ENCODE measurements around the gene WWC2. TPM values are rescaled to one million over a fixed set of nuclear protein-coding genes. Genes with fewer than 3 reads are reported as not detected.

The WWC2 gene
- total RNA-seq, 1 experiment from 2014 or later: 82.8 TPM

GRCh38 chr4:183201331-183201730 lies 102.3 kb downstream of the WWC2 start:
- no peak for DNase-seq (ENCODE audit: low spot score)
- CTCF ChIA-PET: interaction anchor here (0.7 kb wide), 1 partner anchor 126 kb away, joined by 3 read pairs; no protein-coding TSS in a partner anchor
- Histone ChIP-seq H3K9me3 (ENCODE audit: low read depth, low read length, poor library complexity, severe bottlenecking) (no peaks in the 10 kb centered on the region), H3K4me1 (ENCODE audit: insufficient read depth, low read length, poor library complexity, severe bottlenecking) (peaks cover 22% of the 10 kb centered on the region), H3K27me3 (replicated peaks; ENCODE audit: insufficient read depth, low read depth, low read length, poor library complexity) (no peaks in the 10 kb centered on the region), H3K27ac (ENCODE audit: low read depth, low read length, poor library complexity, severe bottlenecking) (peak overlapping the region; percentile 15), H3K36me3 (ENCODE audit: insufficient read depth, low read length, poor library complexity, severe bottlenecking) (no peaks in the 10 kb centered on the region), H3K4me3 (ENCODE audit: low read depth, low read length, poor library complexity, severe bottlenecking) (no peak overlapping the region)
- TF ChIP-seq CTCF (conservative IDR thresholded peaks at IDR 0.05; ENCODE audit: low read depth, low read length) (no peak), EZH2 (IDR thresholded peaks at IDR 0.05; ENCODE audit: borderline replicate concordance, low read depth, low read length, poor library complexity, severe bottlenecking) (no peak)
- no TSS peak for BruUV-seq (replicated peaks)
- POLR2A ChIA-PET (ENCODE audit: low non-redundant PET): no interaction called here
- intact Hi-C loops (cut with micrococcal nuclease; ENCODE audit: unreplicated experiment): no loop called here

GRCh38 chr4:183202523-183202922 lies 103.5 kb downstream of the WWC2 start:
- Histone ChIP-seq H3K27me3 (replicated peaks; ENCODE audit: insufficient read depth, low read depth, low read length, poor library complexity) (no peaks in the 10 kb centered on the region), H3K27ac (ENCODE audit: low read depth, low read length, poor library complexity, severe bottlenecking) (no peak overlapping the region), H3K4me1 (ENCODE audit: insufficient read depth, low read length, poor library complexity, severe bottlenecking) (peaks cover 22% of the 10 kb centered on the region), H3K9me3 (ENCODE audit: low read depth, low read length, poor library complexity, severe bottlenecking) (no peaks in the 10 kb centered on the region), H3K36me3 (ENCODE audit: insufficient read depth, low read length, poor library complexity, severe bottlenecking) (no peaks in the 10 kb centered on the region), H3K4me3 (ENCODE audit: low read depth, low read length, poor library complexity, severe bottlenecking) (no peak overlapping the region)
- intact Hi-C loops (cut with micrococcal nuclease; ENCODE audit: unreplicated experiment): no loop called here
- DNase-seq (ENCODE audit: low spot score): no peak
- ChIA-PET POLR2A (ENCODE audit: low non-redundant PET) (no interaction called here), CTCF (no interaction called here)
- no peak for TF ChIP-seq CTCF (conservative IDR thresholded peaks at IDR 0.05; ENCODE audit: low read depth, low read length)
- no TSS peak for BruUV-seq (replicated peaks)

- BruUV-seq (replicated peaks): no TSS peak
- CTCF ChIA-PET: no interaction called here
- Histone ChIP-seq H3K36me3 (ENCODE audit: insufficient read depth, low read length, poor library complexity, severe bottlenecking) (no peaks in the 10 kb centered on the region), H3K27ac (ENCODE audit: low read depth, low read length, poor library complexity, severe bottlenecking) (no peak overlapping the region), H3K27me3 (replicated peaks; ENCODE audit: insufficient read depth, low read depth, low read length, poor library complexity) (no peaks in the 10 kb centered on the region), H3K4me1 (ENCODE audit: insufficient read depth, low read length, poor library complexity, severe bottlenecking) (peaks cover 18% of the 10 kb centered on the region), H3K4me3 (ENCODE audit: low read depth, low read length, poor library complexity, severe bottlenecking) (no peak overlapping the region), H3K9me3 (ENCODE audit: low read depth, low read length, poor library complexity, severe bottlenecking) (no peaks in the 10 kb centered on the region)
- TF ChIP-seq CTCF (conservative IDR thresholded peaks at IDR 0.05; ENCODE audit: low read depth, low read length) (no peak), EZH2 (IDR thresholded peaks at IDR 0.05; ENCODE audit: borderline replicate concordance, low read depth, low read length, poor library complexity, severe bottlenecking) (no peak)
- intact Hi-C loops (cut with micrococcal nuclease; ENCODE audit: unreplicated experiment): no loop called here
- no peak for DNase-seq (ENCODE audit: low spot score)
- POLR2A ChIA-PET (ENCODE audit: low non-redundant PET): no interaction called here
Measured at GRCh38 chr4:183204793-183205192, 105.7 kb downstream of the WWC2 start.
